Rectal smooth muscle tissue (tissue), 1 donor: Measurements from ENCODE around the gene PHACTR3.

Source experiments
- H3K27ac ChIP-seq: one replicate; pipeline ENCODE4 v1.7.0; 2013; ENCODE audit warnings: low read depth, low read length, inconsistent platforms
- H3K27me3 ChIP-seq: one replicate; pipeline ENCODE4 v1.7.0; 2013; ENCODE audit warnings: low read length; ENCODE audit not compliant: control insufficient read depth, insufficient read depth
- H3K36me3 ChIP-seq: one replicate; pipeline ENCODE4 v1.7.0; 2013; ENCODE audit warnings: low read length; ENCODE audit not compliant: control insufficient read depth, insufficient read depth
- H3K4me1 ChIP-seq: one replicate; pipeline ENCODE4 v1.7.0; 2013; ENCODE audit warnings: low read length; ENCODE audit not compliant: control insufficient read depth, insufficient read depth
- H3K4me3 ChIP-seq: one replicate; pipeline ENCODE4 v1.7.0; 2013; ENCODE audit warnings: low read length
- H3K9ac ChIP-seq: one replicate; pipeline ENCODE4 v1.7.0; 2013; ENCODE audit warnings: low read length

The PHACTR3 gene

GRCh38 chr20:59774204-59774641, 169.9 kb downstream of the PHACTR3 start:
- Histone ChIP-seq H3K27me3 (no peaks in the 10 kb centered on the region), H3K9ac (no peak overlapping the region), H3K4me3 (no peak overlapping the region), H3K27ac (no peak overlapping the region), H3K4me1 (no peaks in the 10 kb centered on the region), H3K36me3 (no peaks in the 10 kb centered on the region)

GRCh38 chr20:59774921-59775686, 170.8 kb downstream of the PHACTR3 start:
- H3K4me1 ChIP-seq: no peaks in the 10 kb centered on the region
- no peak overlapping the region for H3K4me3 ChIP-seq
- H3K36me3 ChIP-seq: no peaks in the 10 kb centered on the region
- H3K9ac ChIP-seq: no peak overlapping the region
- no peaks in the 10 kb centered on the region for H3K27me3 ChIP-seq
- no peak overlapping the region for H3K27ac ChIP-seq

- Histone ChIP-seq H3K27ac (no peak overlapping the region), H3K4me3 (no peak overlapping the region), H3K36me3 (no peaks in the 10 kb centered on the region), H3K27me3 (no peaks in the 10 kb centered on the region), H3K4me1 (no peaks in the 10 kb centered on the region), H3K9ac (no peak overlapping the region)
These were observed 171.3 kb downstream of the PHACTR3 start for GRCh38 chr20:59775687-59776055.

GRCh38 chr20:59776059-59776603, 171.8 kb downstream of the PHACTR3 start:
- Histone ChIP-seq H3K36me3 (no peaks in the 10 kb centered on the region), H3K9ac (no peak overlapping the region), H3K27ac (no peak overlapping the region), H3K4me3 (no peak overlapping the region), H3K27me3 (no peaks in the 10 kb centered on the region), H3K4me1 (no peaks in the 10 kb centered on the region)

- Histone ChIP-seq H3K4me1 (no peaks in the 10 kb centered on the region), H3K36me3 (no peaks in the 10 kb centered on the region), H3K27me3 (no peaks in the 10 kb centered on the region), H3K4me3 (no peak overlapping the region), H3K9ac (no peak overlapping the region), H3K27ac (no peak overlapping the region)
These were observed 172.4 kb downstream of the PHACTR3 start for GRCh38 chr20:59776626-59777330.

GRCh38 chr20:59777331-59777725, 173.0 kb downstream of the PHACTR3 start:
- Histone ChIP-seq H3K4me1 (no peaks in the 10 kb centered on the region), H3K4me3 (no peak overlapping the region), H3K27ac (no peak overlapping the region), H3K27me3 (no peaks in the 10 kb centered on the region), H3K36me3 (no peaks in the 10 kb centered on the region), H3K9ac (no peak overlapping the region)

GRCh38 chr20:59777814-59778575, 173.7 kb downstream of the PHACTR3 start:
- H3K27ac ChIP-seq: no peak overlapping the region
- H3K4me1 ChIP-seq: no peaks in the 10 kb centered on the region

GRCh38 chr20:59778615-59779200, 174.4 kb downstream of the PHACTR3 start:
- no peak overlapping the region for H3K4me3 ChIP-seq
- no peak overlapping the region for H3K9ac ChIP-seq
- H3K4me1 ChIP-seq: no peaks in the 10 kb centered on the region
- no peaks in the 10 kb centered on the region for H3K36me3 ChIP-seq
- no peak overlapping the region for H3K27ac ChIP-seq
- no peaks in the 10 kb centered on the region for H3K27me3 ChIP-seq

More at GRCh38 chr20:59777814-59778575, 173.7 kb downstream of the PHACTR3 start:
- Histone ChIP-seq H3K27me3 (no peaks in the 10 kb centered on the region), H3K9ac (no peak overlapping the region), H3K36me3 (no peaks in the 10 kb centered on the region), H3K4me3 (no peak overlapping the region)

GRCh38 chr20:59779656-59780380, 175.5 kb downstream of the PHACTR3 start:
- H3K36me3 ChIP-seq: no peaks in the 10 kb centered on the region
- no peaks in the 10 kb centered on the region for H3K4me1 ChIP-seq
- no peak overlapping the region for H3K27ac ChIP-seq
- H3K27me3 ChIP-seq: no peaks in the 10 kb centered on the region
- H3K9ac ChIP-seq: no peak overlapping the region
- no peak overlapping the region for H3K4me3 ChIP-seq

GRCh38 chr20:59780494-59781185, 176.3 kb downstream of the PHACTR3 start:
- Histone ChIP-seq H3K9ac (no peak overlapping the region), H3K27me3 (no peaks in the 10 kb centered on the region), H3K4me3 (no peak overlapping the region), H3K36me3 (no peaks in the 10 kb centered on the region), H3K4me1 (no peaks in the 10 kb centered on the region), H3K27ac (no peak overlapping the region)

- Histone ChIP-seq H3K9ac (no peak overlapping the region), H3K36me3 (no peaks in the 10 kb centered on the region), H3K27ac (no peak overlapping the region), H3K4me1 (no peaks in the 10 kb centered on the region), H3K27me3 (no peaks in the 10 kb centered on the region), H3K4me3 (no peak overlapping the region)
These were observed 176.9 kb downstream of the PHACTR3 start for GRCh38 chr20:59781226-59781625.
